RWPE2 (cell line): ENCODE data around the gene ATF6B.
A peak's percentile ranks its signal among the peaks of the same experiment; 100 is the strongest.

Experiments used
- ATAC-seq: fragments of 200-7000 bp; cut with Tn5 transposase; 3 replicates; pipeline ENCODE4 v1.9.1; 2021; ENCODE audit warnings: low read depth
- DNase-seq: peaks from one replicate; pipeline ENCODE4 v3.0.0-alpha.2; 2020; ENCODE audit warnings: low spot score
- H3K27ac ChIP-seq: fragments of 450-650 bp; 2 replicates; pipeline ENCODE4 v1.5.1; 2017; ENCODE audit warnings: mild to moderate bottlenecking; ENCODE audit not compliant: poor library complexity, severe bottlenecking
- H3K27me3 ChIP-seq: fragments of 250-450 bp; sonication (Bioruptor Pico); 2 replicates; pipeline ENCODE4 v1.5.1; 2021; ENCODE audit warnings: mild to moderate bottlenecking, moderate library complexity; ENCODE audit not compliant: insufficient read depth, poor library complexity, severe bottlenecking
- H3K36me3 ChIP-seq: fragments of 250-450 bp; sonication (Bioruptor Pico); 2 replicates; pipeline ENCODE4 v1.5.1; 2020; ENCODE audit warnings: low read depth, mild to moderate bottlenecking, moderate library complexity
- H3K4me1 ChIP-seq: fragments of 250-450 bp; sonication (Bioruptor Pico); 2 replicates; pipeline ENCODE4 v1.5.1; 2021; ENCODE audit warnings: mild to moderate bottlenecking, moderate library complexity; ENCODE audit not compliant: insufficient read depth, poor library complexity, severe bottlenecking
- H3K4me3 ChIP-seq: fragments of 250-450 bp; sonication (Bioruptor Pico); 2 replicates; pipeline ENCODE4 v1.5.1; 2021; ENCODE audit warnings: mild to moderate bottlenecking, moderate library complexity; ENCODE audit not compliant: severe bottlenecking
- H3K9me3 ChIP-seq: fragments of 250-450 bp; sonication (Bioruptor Pico); 2 replicates; pipeline ENCODE4 v1.5.1; 2021; ENCODE audit warnings: mild to moderate bottlenecking, moderate library complexity; ENCODE audit not compliant: severe bottlenecking
- TF ChIP-seq, protein P1 (sequence below): fragments of 450-650 bp; IDR thresholded peaks from one replicate; pipeline ENCODE4 v1.5.1; 2017; ENCODE audit warnings: mild to moderate bottlenecking, moderate library complexity; ENCODE audit not compliant: poor library complexity, severe bottlenecking

Gene ATF6B

DNA sequence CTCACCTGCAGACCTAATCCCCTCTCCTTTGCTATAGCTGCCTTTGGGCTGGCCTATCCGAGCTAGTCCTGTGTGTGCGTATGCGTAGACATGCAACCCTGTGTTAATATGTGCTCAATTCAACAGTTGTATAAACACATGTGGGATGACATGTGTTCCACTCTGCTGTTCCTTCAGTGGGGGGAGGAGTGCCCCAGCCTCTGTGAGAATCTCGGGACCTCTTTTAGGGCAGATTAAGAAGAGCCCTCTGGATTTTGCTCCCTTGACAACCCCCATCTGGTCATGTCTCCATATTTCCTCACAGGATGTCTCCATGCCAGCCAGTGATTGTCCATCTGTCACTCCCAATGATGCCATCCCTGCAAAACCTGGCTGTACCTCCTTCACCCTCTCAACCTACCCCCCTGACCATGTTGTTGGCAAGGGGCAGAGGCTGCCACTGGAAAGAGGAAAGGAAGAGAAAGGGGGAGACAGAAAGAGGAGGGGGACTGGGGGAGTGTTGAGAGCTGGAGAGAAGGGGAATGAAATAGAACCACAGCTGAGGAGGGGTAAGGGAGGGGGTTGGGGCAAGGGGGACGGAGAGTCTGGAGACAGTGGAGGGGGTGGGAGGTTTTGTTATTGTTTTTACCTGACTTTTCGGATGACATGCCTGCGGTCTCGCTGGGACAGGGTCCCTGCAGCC is 23.3 kb upstream of the ATF6B start:
- Histone ChIP-seq H3K4me1 (peaks cover 6% of the 10 kb centered on the region), H3K27me3 (no peaks in the 10 kb centered on the region), H3K9me3 (no peaks in the 10 kb centered on the region), H3K4me3 (no peak overlapping the region), H3K36me3 (peaks cover 10% of the 10 kb centered on the region), H3K27ac (no peak overlapping the region)
- no peak for DNase-seq
- ATAC-seq = no peak
- TF ChIP-seq, protein P1, sequence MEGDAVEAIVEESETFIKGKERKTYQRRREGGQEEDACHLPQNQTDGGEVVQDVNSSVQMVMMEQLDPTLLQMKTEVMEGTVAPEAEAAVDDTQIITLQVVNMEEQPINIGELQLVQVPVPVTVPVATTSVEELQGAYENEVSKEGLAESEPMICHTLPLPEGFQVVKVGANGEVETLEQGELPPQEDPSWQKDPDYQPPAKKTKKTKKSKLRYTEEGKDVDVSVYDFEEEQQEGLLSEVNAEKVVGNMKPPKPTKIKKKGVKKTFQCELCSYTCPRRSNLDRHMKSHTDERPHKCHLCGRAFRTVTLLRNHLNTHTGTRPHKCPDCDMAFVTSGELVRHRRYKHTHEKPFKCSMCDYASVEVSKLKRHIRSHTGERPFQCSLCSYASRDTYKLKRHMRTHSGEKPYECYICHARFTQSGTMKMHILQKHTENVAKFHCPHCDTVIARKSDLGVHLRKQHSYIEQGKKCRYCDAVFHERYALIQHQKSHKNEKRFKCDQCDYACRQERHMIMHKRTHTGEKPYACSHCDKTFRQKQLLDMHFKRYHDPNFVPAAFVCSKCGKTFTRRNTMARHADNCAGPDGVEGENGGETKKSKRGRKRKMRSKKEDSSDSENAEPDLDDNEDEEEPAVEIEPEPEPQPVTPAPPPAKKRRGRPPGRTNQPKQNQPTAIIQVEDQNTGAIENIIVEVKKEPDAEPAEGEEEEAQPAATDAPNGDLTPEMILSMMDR = no peak

DNA sequence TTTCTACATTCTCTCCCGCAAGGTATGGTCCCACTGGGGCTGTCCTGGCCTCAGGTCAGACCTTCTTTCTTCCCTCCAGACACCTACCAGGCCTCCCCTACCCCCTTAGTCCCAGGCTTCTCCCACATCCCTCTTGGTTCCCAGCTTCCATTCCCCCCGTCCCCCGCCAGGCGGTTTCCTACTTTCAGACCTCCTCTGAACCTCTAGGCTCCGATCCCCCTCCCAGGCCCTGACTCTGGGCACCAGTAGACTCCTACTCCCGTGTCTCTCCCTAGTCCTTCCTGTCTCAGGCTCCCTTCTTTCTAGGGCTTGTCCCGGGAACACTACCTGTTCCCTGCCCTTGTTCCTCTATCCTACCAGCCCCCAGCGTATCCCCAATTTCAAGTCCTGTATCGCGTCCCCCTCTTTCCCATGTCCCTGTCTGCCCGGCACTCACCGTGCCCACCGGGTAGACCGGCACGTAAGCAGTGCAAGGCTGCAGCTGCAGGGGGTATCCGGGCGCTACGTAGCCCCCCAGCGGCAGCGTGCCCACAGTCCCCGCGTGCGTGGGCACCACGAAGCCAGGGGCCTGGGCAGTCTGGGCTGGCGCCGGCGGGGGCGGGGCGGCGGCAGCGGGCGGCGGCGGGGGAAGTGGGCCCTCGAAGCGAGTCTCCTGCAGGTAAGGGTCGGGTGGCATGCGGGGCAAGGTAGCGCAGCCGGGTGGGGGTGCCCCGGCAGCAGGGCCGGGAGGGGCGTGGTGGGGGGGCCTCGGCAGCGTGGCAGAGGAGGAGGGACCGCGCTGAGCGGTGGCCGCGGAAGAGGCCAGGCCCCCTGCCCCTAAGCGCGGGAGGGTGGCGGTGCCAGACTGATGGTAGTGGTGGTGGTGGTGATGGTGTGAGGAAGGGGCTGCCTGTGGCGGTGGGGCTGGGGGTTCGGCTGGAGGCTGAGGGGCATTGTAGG is 22.2 kb upstream of the ATF6B start:
- H3K4me3 ChIP-seq = no peak overlapping the region
- no peak for DNase-seq

DNA sequence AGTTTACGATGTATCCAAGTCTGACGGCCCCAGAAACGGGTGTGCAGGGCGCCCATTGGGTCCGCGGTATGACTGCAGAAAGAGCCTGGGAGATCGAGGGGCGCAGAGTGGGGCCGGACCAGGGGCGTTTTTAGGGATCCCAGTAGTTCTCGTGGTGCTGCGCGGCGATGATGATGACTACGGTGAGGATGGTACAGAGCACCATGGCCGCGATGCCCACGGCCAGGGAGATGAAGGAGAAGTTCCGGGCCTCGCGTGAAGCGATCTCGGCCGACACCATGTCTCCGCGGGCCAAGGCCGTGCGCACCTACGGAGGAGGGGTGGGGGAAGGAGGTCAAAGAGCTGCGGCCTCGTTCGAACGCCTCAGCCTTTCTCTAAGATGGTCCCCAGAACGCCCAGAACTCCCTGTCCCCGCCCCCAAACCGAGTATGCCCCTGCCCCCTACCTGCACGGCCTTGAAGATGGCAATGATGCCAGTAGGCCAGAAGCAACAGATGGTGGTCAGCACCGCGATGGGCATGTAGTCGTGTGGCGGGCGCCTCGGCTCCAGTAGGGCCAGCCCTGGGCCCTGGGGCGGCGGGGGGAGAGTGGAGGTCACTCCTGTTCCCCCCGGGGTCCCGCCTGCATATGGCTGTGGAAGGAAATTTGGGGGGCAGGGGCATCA is 21.2 kb upstream of the ATF6B start:
- peaks cover 6% of the 10 kb centered on the region for H3K4me1 ChIP-seq
- H3K4me3 ChIP-seq = peak overlapping the region; percentile 20
- no peak overlapping the region for H3K27ac ChIP-seq
- no peaks in the 10 kb centered on the region for H3K36me3 ChIP-seq
- DNase-seq (no peak), ATAC-seq (no peak)
- TF ChIP-seq, protein P1 = peak; percentile 29
- no peaks in the 10 kb centered on the region for H3K27me3 ChIP-seq
- no peaks in the 10 kb centered on the region for H3K9me3 ChIP-seq

More for the DNA sequence above, 22.2 kb upstream of the ATF6B start:
- Histone ChIP-seq H3K4me1 (peaks cover 6% of the 10 kb centered on the region), H3K9me3 (no peaks in the 10 kb centered on the region), H3K27ac (no peak overlapping the region), H3K36me3 (no peaks in the 10 kb centered on the region; the same call in 1 of the 2 replicates), H3K27me3 (no peaks in the 10 kb centered on the region)
- ATAC-seq = no peak
- TF ChIP-seq, protein P1 = no peak

DNA sequence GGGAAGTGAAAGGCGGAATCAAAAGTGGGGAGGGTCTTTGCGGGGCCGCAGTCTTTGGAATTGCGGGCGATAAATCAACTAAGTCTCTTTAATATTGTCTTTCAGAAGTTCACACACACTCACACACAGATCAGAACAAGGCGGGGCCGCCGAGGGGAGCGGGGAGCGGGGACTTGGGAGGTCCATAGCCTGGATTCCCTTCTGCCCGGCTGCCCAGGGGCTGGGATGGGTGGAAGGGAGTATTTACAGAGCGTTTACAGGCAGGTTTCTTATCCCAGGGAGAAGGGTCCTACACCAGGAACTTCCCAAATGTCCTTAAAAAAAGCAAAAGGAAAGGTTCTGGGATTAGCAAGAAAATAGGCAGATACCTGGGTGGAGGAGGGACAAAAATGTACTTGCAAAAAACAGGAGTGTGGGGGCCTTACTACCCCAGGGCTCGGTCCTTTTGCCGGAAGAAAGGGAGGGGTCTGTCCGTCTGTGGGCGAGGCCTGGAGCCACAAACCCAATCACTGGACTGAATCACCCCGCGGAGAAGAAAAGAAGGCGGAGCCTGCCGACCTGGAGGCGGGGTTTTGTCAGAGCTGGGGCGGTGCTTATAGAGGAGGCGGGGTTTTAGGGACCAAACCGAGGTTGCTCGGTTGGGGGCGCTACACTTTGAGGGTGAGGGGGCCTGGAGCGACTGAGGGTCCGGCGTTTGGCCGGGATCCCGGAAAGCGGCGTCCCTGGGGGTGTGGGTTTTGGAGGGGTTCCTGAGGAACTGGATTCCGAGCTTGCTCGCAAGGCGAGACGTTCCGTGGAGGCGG is 20.4 kb upstream of the ATF6B start:
- no peaks in the 10 kb centered on the region for H3K27me3 ChIP-seq
- H3K36me3 ChIP-seq = no peaks in the 10 kb centered on the region
- no peak for DNase-seq
- H3K9me3 ChIP-seq = no peaks in the 10 kb centered on the region
- H3K4me1 ChIP-seq = peaks cover 6% of the 10 kb centered on the region
- TF ChIP-seq, protein P1 = peak; percentile 49
- ATAC-seq = peak; percentile 71
- peak overlapping the region; percentile 20 for H3K4me3 ChIP-seq
- no peak overlapping the region for H3K27ac ChIP-seq
